Fibroblast of lung (primary cell): Measurements from ENCODE around the gene ACYP2. TPM values are rescaled to one million over a fixed set of nuclear protein-coding genes. Genes with fewer than 3 reads are reported as not detected.
A peak's percentile ranks its signal among the peaks of the same experiment; 100 is the strongest.

Source experiments
- DNase-seq, 2 donors: peaks; one replicate each; pipeline versions ENCODE4 v3.0.0 to v3.0.0-alpha.2; 2010; ENCODE audit warnings: low read depth in 2 of 2
- H2AFZ ChIP-seq: 2 replicates; pipeline ENCODE4 v1.5.1; 2012; ENCODE audit warnings: low read length, control low read depth, inconsistent platforms
- H3K27ac ChIP-seq: 2 replicates; pipeline ENCODE4 v1.5.1; 2011; ENCODE audit warnings: low read length, control low read depth; ENCODE audit not compliant: insufficient read depth
- H3K27me3 ChIP-seq: 2 replicates; pipeline ENCODE4 v1.5.1; 2011; ENCODE audit warnings: mild to moderate bottlenecking, low read length; ENCODE audit not compliant: control insufficient read depth, insufficient read depth
- H3K36me3 ChIP-seq: 2 replicates; pipeline ENCODE4 v1.5.1; 2011; ENCODE audit warnings: low read length; ENCODE audit not compliant: control insufficient read depth, insufficient read depth
- H3K4me1 ChIP-seq: 2 replicates; pipeline ENCODE4 v1.5.1; 2011; ENCODE audit warnings: low read length; ENCODE audit not compliant: control insufficient read depth, insufficient read depth; ENCODE audit errors: extremely low read depth
- H3K4me2 ChIP-seq: 2 replicates; pipeline ENCODE4 v1.5.1; 2011; ENCODE audit warnings: low read length, control low read depth; ENCODE audit not compliant: insufficient read depth; ENCODE audit errors: extremely low read depth
- H3K4me3 ChIP-seq, 4 experiments: fragments of 200-600 bp in 1 of 4; sonication (generic) in 1 of 4; replicated peaks in 1 of 4; 2 replicates each; pipeline ENCODE4 v1.5.1; 2011 to 2016; ENCODE audit warnings: low read length in 4 of 4, low read depth in 3 of 4, mild to moderate bottlenecking in 3 of 4, control low read depth in 2 of 4, inconsistent platforms in 1 of 4, mixed read lengths in 1 of 4; ENCODE audit not compliant: insufficient read depth in 1 of 4; ENCODE audit errors: control extremely low read depth in 1 of 4
- H3K79me2 ChIP-seq: 2 replicates; pipeline ENCODE4 v1.5.1; 2012; ENCODE audit warnings: mild to moderate bottlenecking, low read length, inconsistent platforms; ENCODE audit not compliant: control insufficient read depth, insufficient read depth
- H3K9ac ChIP-seq: 2 replicates; pipeline ENCODE4 v1.5.1; 2011; ENCODE audit warnings: mild to moderate bottlenecking, low read length, control low read depth; ENCODE audit not compliant: insufficient read depth
- H3K9me3 ChIP-seq: 2 replicates; pipeline ENCODE4 v1.5.1; 2012; ENCODE audit warnings: low read depth, low read length; ENCODE audit not compliant: control insufficient read depth, insufficient read depth
- H4K20me1 ChIP-seq: 2 replicates; pipeline ENCODE4 v1.5.1; 2011; ENCODE audit warnings: low read length; ENCODE audit not compliant: control insufficient read depth, insufficient read depth; ENCODE audit errors: extremely low read depth
- CTCF ChIP-seq, 2 donors: IDR thresholded peaks in 1 of 2; conservative IDR thresholded peaks in 1 of 2; 1 replicate in 1 of 2; 2 replicates in 1 of 2; pipeline ENCODE4 v1.5.1; 2011 to 2012; ENCODE audit warnings: low read length in 2 of 2, control low read depth in 1 of 2, inconsistent platforms in 1 of 2, low read depth in 1 of 2, mild to moderate bottlenecking in 1 of 2
- EZH2 ChIP-seq: IDR thresholded peaks from 2 replicates; pipeline ENCODE4 v1.5.1; 2012; ENCODE audit warnings: low read length, control low read depth, mild to moderate bottlenecking; ENCODE audit errors: missing control alignments
- polyA plus RNA-seq, 2 donors: library from polyadenylated mRNA; depleted of rRNA in 1 of 2; stranded (reverse) in 1 of 2; unstranded in 1 of 2; fragments of >200 nt; gene quantifications; 2 replicates each; pipeline ENCODE4 v1.2.1, GENCODE V29; 2011 to 2012; ENCODE audit warnings: missing spikeins in 1 of 2
- total RNA-seq: library from RNA; depleted of rRNA; stranded (reverse); fragments of >200 nt; gene quantifications from 2 replicates; pipeline ENCODE4 v1.2.1, GENCODE V29; 2014

The ACYP2 gene
- total and polyA plus RNA-seq, 2 donors (not counting 1 experiment from before 2014, with no cell fraction given) = 9.7 to 24.4 TPM

GRCh38 chr2:54077088-54077900 is 38.1 kb upstream of the ACYP2 start:
- H2AFZ ChIP-seq = no peak overlapping the region
- no peak overlapping the region for H3K4me3 ChIP-seq
- H3K79me2 ChIP-seq = no peaks in the 10 kb centered on the region
- TF ChIP-seq EZH2 = no peak
- TF ChIP-seq CTCF (conservative IDR thresholded peaks at IDR 0.05 in 1 of 2, IDR thresholded peaks at IDR 0.05 in 1 of 2; ENCODE audit: low read depth in 1 of 2, low read length in 2 of 2) = no peak
- H4K20me1 ChIP-seq = no peaks in the 10 kb centered on the region
- no peaks in the 10 kb centered on the region for H3K9me3 ChIP-seq
- DNase-seq = no peak
- no peak overlapping the region for H3K9ac ChIP-seq
- no peaks in the 10 kb centered on the region for H3K4me1 ChIP-seq
- H3K27me3 ChIP-seq = no peaks in the 10 kb centered on the region
- H3K4me2 ChIP-seq = no peak overlapping the region
- no peak overlapping the region for H3K27ac ChIP-seq
- no peaks in the 10 kb centered on the region for H3K36me3 ChIP-seq

- Histone ChIP-seq H3K79me2 (no peaks in the 10 kb centered on the region), H3K4me1 (no peaks in the 10 kb centered on the region), H3K4me2 (no peak overlapping the region), H3K9ac (no peak overlapping the region), H3K9me3 (no peaks in the 10 kb centered on the region), H3K27ac (no peak overlapping the region), H4K20me1 (no peaks in the 10 kb centered on the region), H2AFZ (no peak overlapping the region), H3K27me3 (no peaks in the 10 kb centered on the region), H3K4me3 (no peak overlapping the region), H3K36me3 (no peaks in the 10 kb centered on the region)
- TF ChIP-seq EZH2 = no peak
- no peak for TF ChIP-seq CTCF (conservative IDR thresholded peaks at IDR 0.05 in 1 of 2, IDR thresholded peaks at IDR 0.05 in 1 of 2; ENCODE audit: low read depth in 1 of 2, low read length in 2 of 2)
- no peak for DNase-seq
Observed at GRCh38 chr2:54079331-54079730, 36.1 kb upstream of the ACYP2 start.

GRCh38 chr2:54081574-54081973 is 33.8 kb upstream of the ACYP2 start:
- Histone ChIP-seq H4K20me1 (no peaks in the 10 kb centered on the region), H3K9ac (no peak overlapping the region), H3K9me3 (no peaks in the 10 kb centered on the region), H3K4me3 (no peak overlapping the region), H3K79me2 (no peaks in the 10 kb centered on the region), H2AFZ (no peak overlapping the region), H3K4me1 (no peaks in the 10 kb centered on the region), H3K27me3 (no peaks in the 10 kb centered on the region), H3K36me3 (no peaks in the 10 kb centered on the region), H3K27ac (no peak overlapping the region), H3K4me2 (no peak overlapping the region)
- DNase-seq = peak in 1 of 2 donors; percentile 76
- no peak for TF ChIP-seq EZH2
- no peak for TF ChIP-seq CTCF (conservative IDR thresholded peaks at IDR 0.05 in 1 of 2, IDR thresholded peaks at IDR 0.05 in 1 of 2; ENCODE audit: low read depth in 1 of 2, low read length in 2 of 2)
